ENCODE data around the gene TBC1D19.

GRCh38 chr4:26764231-26764630 lies 180.3 kb downstream of the TBC1D19 start:
- TF ChIP-seq CTCF (conservative IDR thresholded peaks at IDR 0.05; ENCODE audit: low read depth, low read length) (no peak), POLR2A (IDR thresholded peaks at IDR 0.05; ENCODE audit: low read depth, low read length) (no peak), BHLHE40 (IDR thresholded peaks at IDR 0.05; ENCODE audit: low read depth, low read length) (no peak), MAZ (IDR thresholded peaks at IDR 0.05; ENCODE audit: borderline replicate concordance, low read depth, low read length) (no peak), NFE2L2 (IDR thresholded peaks at IDR 0.05; ENCODE audit: low read depth, low read length) (no peak)

Measured in IMR-90 (cell line).